Fibroblast of skin of scalp (primary cell): ENCODE results near the gene ZNF107. TPM values are rescaled to one million over a fixed set of nuclear protein-coding genes. Genes with fewer than 3 reads are reported as not detected.

Source experiments
- DNase-seq: peaks from one replicate; pipeline ENCODE4 v3.0.0-alpha.2; 2013
- polyA plus RNA-seq, 2 experiments: library from polyadenylated mRNA; unstranded; fragments of 120-200 nt; gene quantifications; one replicate each; pipeline ENCODE4 v1.2.1, GENCODE V29; 2013; ENCODE audit not compliant: insufficient read length in 2 of 2

The ZNF107 gene
- polyA plus RNA-seq (2013, experiment 1 of 2; ENCODE audit: insufficient read length): 2.1 TPM
- 2.5 TPM for polyA plus RNA-seq (2013, experiment 2 of 2; ENCODE audit: insufficient read length)

DNA sequence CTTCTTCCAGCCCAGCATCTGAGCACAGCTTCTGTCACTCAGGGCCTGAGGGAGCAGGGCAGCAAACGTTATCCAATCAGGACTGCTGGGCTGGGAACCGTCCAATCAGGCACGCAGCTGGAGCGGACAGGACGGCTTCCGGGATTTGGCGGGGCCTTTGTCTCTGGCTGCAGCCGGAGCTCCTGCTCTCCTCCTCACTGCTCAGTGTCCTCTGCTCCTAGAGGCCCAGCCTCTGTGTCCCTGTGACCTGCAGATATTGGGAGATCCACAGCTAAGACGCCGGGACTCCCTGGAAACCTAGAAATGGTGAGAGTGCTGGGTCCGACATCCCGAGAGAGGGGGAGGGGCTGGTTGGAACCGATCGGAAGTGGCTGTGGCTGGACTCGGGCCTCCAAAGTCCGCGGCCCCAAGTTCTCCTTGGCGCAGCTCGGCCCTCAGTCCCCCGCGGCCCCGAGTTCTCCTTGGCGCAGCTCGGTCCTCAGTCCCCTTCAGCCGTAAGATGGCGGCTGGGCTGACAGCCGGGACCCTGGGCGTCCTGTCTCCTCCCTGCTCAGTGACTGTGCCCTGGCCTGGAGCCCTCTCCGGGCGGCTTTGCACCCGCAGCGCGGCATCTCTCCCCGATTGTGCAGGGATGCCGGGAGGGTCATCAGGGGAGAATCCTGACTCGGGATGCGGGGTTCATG lies at the start of gene ZNF107:
ZNF107 (plus strand) TSS at position 154 of the 683 bp plus-strand sequence; CDS start at position 304, 150 bp downstream.
- peak; percentile 94 for DNase-seq

DNA sequence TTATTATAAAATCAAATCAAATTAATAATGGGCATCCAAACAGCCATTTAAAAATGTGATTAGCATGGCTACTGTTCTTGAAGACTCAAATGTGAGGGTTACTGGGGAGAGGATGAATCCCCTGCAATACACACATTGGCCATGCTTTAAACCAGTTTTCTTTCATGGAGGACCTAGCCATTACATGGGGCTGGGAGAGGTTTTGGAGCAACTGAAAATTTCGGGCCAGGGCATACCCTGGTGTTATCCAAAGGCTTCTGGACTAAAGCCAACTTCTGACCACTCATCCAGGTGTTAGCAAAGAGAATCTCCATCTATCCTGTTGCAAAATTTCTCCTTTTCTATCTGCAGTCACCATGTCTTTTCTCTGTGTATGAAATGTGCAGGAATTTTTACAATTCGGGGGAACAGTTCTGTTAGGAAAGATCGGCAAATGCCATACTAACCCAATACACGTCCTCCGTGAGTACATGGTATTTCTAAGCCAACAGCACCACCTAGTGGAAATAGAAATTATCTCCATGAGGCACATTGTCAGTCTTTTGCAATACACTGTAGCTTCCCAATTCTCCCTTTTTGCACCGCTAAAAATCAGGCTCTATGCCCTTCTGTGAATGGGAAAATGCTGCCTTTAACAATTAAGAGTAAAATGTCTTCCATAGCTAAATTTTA lies 47.0 kb upstream of the ZNF107 start:
- peak; percentile 44 for DNase-seq

DNA sequence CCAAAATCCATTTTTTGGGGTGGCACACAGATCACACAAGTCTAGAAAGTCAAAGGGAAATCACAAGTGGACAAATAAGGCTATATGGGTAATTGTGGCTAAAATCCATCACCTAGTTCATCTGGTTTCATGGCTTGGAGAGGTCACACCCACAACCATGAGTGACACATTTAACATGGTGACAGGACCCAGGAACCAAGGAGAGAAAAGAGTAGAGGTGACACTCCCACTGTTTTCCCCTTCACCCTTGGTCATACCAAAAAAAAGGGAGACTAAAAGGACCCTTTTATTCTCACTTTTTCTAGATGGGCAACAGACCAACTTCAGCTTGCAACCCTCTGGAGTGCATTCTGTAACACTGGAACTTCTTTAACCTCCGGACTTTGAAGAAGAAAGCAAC lies 46.2 kb upstream of the ZNF107 start:
- DNase-seq: no peak

DNA sequence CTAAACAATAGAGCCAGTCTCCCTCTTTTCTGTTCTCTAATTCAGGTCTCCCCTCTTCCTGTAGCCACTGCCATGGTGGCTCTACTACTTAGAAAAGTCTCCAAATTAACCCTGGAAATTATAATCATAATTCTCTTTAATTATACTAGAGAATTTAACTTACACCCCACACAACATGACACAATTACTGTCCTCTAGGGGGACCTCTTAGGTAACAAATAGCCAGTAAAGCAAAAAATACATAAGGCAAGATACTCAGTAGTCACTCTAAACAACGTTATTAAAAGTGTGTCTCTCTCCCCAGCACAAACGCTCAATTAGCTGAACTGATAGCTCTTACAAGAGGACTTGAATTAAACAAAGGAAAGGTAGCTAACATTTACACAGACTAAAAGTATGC lies 44.3 kb upstream of the ZNF107 start:
- DNase-seq: no peak

DNA sequence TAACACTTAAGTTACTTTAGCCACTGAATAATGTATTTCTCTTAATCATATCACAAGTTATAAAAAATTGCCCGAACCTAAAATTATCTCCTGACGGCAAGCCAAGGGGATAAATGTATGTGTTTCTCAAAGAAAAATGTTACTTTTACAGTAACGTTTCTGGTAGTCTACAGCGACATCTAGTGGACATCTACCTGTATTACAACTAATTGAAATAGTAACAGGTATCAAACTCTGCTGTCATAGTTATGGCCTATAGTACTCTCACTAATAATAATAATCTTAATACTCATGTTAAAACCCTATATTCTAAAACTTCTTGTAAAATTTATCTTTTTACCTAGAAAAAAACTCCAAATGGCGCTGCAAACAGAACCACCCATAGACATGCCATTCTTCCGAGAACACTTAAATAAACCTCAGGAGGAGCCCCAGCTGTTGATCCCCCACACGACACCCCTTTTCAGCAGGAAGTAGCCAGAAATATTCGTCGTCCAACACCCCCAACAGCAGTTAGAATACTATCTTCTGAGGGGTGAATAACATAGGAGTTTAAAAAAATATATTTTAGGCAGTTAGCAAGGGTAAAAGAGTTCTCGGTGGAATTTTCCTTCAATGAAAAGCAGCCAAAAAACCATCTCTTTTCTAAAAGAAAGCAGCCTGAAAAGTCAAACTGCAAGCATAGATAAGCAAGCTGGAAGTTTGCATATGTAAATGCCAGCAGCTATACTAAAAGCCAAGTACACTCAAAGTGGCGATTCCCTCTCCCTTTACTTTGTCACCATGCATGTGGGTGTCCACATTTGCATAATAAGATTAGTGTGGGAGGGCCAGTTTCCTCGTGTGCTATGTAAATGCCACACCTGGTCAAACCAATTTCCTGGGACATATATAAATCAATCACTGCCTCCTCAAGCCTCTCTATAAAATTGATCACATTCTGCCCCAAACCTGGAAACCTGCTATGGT lies 40.5 kb upstream of the ZNF107 start:
- DNase-seq: no peak

DNA sequence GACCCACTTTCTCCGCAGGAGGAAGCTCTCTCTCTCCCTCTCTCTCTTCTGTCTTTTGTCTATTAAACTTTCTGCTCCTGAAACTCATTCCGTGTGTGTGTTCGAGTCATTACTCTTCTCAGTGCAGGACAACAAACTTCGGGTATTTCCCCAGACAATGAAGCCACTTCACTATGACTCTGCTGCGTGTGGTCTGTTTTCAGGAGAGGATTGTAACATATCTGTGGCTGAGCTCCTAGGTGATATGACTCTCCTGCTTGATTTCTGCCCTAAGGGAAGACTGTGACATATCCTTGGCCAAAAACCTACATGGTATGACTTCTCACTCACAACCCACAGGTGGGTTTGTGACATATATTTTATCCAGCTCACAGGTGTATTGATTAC lies 39.9 kb upstream of the ZNF107 start:
- no peak for DNase-seq

DNA sequence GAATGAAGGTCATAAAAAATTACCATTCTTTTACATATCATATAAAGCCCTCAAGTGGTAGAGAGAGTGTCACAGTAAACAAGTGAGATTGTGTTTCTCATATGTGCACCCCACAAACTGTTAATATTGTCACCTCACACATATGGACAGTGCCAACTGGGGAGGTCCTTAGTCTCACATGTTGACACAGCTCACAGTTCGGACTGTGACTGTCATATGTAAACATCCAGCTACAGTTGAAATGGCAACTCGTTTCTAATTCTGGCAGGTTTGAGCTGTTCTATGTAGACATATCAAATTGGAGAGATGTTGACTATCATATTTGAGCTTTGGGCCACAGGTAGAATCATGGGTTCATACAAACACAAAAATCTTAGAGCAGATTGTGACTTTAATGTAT lies 39.4 kb upstream of the ZNF107 start:
- DNase-seq: no peak

DNA sequence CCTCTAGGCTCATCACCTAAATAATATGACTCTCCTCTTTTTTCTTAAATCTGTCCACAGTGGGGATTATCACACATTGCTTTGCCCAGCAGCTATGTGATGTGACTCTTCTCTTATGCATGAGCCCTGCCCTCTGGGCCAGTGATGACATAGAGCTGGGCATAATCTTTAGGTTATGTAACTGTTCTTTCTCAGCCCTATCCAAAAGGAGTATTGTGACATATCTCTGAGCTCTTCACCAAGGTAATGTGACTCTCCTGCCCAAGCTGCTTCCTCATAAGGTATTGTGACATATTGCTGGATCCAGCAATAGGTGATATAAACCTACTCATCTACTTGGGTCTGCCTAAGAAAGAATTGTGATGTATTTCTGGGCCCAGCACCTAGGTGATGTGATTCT lies 37.7 kb upstream of the ZNF107 start:
- DNase-seq: no peak

DNA sequence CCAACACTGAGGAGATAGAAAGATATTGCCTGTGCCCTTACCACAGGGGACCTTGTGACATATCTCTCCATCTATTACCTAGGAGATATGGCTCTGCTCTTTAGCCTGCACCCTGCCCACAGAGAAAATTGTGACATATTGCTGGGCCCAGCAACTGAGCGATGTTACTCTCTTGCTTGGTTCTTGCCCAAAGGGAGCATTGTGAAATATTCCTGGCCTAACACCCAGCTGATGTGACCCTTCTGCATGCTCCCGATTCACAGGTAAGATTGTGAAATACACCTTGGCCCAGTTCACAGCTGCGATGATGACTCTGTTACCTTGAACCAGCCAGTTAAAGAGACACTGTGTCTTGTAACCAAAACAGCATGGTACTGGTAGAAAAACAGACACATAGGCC lies 37.2 kb upstream of the ZNF107 start:
- no peak for DNase-seq

DNA sequence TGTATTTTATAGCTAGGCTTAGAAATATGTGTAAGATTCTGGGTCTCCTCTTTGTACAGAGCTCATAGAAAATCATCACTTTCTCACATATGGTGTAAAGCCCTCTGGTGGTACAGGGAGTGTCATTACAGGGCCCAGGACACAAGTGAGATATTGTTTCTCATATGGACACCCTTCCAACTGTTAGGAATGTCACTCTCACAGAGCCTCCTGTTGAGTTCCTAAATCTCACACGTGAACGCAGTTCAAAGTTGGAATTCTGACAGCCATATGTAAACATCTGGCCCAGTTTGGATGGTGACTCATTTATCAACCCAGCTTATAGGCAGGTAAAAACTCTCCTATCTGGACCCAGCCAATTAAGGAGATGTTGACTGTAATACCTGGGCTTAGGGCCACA lies 35.4 kb upstream of the ZNF107 start:
- peak; percentile 1 for DNase-seq

DNA sequence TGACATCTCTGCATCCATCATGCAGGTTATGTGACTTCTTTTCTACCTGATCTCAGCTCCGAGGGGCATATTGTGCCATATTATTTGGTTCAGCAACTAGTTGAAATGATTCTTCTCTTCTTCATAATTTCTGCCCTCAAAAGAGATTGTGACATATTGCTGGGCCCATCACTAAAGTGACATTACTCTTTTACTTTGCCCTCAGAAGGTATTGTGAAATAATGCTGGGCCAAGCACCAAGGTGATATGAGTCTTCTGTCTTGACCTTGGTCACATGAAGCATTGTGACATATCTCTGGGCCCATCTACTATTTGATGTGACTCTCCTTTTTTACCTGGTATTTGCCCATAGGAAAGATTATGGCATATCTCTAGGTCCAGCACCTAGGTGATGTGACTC lies 33.9 kb upstream of the ZNF107 start:
- no peak for DNase-seq

DNA sequence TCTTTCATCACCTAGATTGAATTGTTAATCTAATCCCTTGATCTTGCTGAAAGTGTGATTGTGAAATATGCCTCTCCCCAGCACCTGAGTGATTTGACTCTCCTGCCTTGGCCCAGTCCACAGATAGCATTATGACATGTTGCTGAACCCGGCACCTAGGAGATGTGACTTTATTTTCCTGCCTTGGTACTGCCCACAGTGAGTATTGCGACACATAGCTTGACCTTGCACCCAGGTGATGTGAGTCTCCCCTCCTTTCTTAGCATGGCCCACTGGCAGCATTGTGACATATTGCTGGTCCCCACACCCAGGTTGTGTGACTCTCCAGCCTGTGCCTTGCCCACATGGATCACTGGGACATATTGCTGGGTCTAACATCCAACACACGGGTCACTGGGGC lies 32.5 kb upstream of the ZNF107 start:
- DNase-seq: no peak

DNA sequence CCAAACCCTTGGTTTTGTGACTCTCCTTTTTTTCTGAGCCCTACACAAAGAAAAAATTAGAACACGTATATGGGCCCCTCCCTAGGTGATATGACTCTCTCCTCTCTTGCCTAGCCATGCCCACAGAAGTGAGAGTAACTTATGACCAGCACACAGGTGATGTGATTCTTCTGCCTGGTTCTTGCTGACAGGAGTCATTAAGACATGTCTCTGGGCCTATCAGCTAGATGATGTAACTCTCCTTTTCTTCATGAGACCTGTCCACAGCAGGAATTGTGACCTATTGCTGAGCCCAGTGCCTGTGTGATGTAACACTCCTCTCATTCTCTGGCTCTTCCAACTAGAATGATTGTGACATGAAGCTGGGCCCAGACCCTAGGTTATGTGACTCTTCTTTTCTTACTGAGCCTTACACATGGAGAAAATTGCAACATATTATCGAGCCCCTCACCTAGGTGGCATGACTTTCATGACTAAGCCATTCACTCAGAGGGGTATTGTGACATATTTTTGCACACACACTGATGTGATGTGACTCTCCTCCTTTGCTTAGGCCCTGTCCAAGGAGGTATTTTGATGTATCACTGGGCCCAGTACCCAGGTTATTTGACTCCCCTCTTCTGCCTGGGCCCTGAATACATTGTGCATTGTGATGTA lies 31.4 kb upstream of the ZNF107 start:
- DNase-seq: no peak

DNA sequence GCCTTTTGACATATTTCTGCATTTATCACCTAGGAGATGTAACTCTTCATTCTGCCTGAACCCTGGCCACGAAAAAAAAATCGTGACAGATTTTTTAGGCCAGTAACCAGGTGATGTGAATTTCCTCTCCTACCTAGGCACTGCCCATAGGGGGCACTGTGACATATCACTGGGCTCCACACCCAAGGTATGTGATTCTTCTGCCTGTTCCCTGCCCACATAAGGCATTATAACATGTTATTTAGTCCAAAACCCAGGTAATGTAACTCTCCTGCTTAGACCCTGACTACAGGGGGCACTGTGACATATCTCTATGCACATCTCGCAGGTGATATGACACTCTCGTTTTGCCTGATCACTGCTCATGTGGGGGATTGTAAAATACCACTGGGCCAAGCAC lies 29.5 kb upstream of the ZNF107 start:
- no peak for DNase-seq

DNA sequence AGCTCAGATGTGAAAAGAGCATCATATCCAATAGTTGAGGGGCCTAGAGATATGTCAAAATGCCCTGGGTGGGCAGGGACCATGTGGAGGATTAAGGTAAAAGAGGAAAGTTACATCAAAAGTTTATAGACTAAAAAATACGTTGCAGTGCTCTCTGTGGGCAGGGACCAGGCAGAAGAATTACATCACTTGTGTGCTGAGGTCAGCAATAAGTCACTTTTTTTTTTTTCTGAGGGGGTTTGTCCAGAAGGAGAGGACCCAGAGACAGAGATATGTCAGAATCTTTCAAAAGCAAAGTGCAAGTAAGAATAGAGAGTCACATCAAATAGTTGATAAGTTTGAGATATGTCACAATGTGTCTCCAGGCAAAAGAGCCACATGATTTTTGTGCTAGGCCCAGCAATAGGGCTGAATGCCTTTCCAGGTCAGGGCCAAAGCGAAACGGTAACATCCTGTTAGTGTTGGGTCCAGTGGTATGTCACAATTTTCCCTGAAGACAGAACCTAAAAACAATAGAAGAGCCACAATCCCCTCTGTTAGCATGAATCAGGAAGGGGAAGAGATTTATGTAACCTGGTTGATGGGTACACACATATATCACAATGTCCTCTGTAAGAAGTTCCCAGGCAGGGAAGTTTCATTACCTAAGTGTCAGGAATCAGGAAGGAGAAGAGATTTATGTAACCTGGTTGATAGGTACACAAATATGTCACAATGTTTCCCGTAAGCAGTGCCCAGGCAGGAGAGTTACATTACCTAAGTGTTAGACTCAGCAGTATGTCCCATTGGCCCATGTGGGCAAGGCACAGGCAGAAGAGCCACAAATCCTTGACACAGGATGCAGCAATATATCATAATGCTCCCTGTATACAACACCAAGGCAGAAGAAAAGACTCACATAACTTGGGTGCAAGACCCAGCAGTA lies 28.1 kb upstream of the ZNF107 start:
- DNase-seq: no peak

DNA sequence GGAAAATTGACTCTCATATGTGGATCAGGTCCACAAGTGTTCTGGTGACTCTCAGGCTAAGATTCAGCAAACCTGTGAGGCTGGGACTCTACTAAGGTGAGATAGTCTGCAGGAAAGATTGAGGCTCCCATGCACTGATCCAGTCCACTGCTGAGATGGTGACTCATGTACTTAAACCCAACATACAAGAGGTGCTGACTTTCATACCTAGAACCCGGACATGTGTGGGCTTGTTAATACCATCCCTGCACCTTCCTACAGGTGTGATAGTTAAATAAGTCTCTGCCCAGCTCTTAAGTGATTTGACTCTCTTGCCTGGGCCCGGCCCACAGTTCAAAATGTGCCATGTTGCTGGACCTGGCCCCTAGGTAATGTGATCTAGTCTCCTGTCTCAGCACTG lies 27.1 kb upstream of the ZNF107 start:
- DNase-seq: no peak

DNA sequence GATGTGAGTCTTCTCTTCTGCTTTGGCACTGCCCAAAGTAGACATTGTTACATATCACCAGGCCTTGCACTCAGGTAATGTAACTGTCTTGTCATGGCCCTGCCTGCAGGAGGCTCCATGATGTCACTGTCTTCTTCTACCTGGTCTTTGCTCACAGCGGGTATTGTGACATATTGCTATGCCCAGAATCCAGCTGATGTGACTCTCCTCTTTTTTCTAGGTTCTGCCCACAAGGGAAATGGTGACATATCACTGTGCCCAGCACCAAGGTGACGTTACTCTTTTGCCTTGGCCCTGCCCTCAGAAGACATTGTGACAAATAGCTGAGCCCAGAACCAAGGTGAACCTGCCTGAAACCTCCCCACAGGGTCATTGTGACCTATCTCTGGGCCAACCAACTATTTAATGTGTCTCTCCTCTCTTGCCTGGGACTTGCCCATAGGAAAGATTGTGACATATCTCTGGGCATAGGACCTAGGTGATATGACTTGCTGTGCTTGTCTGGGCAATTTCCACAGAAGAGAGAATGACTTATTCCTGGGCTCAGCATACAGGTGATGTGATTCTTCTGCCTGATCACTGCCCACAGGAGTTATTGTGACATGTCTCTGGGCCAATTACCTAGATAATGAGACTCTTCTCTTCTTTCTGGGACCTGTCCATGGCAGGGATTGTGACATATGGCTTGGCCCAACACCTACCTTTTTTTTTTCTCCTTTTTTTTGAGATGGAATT lies 26.5 kb upstream of the ZNF107 start:
- no peak for DNase-seq

DNA sequence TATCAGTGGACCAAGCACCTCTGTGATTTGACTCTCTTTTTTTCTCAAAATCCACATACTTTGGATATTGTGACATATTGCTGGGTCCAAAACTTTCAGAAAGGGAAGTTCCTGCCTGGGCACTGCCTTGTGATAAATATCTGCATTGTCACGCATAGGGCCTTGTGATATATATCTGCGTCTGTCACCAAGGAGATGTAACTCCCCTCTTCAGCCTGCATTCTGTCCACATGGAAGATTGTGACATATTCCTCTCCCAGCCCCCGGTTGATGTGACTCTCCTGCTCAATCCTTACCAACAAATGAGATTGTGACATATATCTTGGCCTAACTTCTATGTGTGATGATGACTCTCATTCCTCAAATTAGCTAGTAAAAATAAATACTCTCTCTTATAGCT lies 25.4 kb upstream of the ZNF107 start:
- no peak for DNase-seq

DNA sequence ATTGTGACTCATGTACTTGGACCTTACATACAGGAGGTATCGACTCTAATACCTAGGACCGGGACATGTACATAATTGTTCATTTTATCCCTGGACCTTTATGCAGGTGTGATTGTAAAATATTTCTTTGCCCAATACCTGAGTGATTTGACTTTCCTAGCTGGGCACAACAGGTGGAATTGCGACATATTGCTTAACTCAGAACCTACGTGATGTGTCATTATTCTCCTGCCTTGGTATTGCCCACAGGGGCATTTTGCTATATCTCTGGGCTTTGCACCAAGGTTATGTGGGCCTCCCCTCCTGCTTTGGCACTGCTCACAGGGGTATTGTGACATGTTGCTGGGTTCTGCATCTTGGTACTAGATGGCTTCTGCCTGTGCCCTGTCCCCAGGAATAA lies 23.9 kb upstream of the ZNF107 start:
- no peak for DNase-seq

DNA sequence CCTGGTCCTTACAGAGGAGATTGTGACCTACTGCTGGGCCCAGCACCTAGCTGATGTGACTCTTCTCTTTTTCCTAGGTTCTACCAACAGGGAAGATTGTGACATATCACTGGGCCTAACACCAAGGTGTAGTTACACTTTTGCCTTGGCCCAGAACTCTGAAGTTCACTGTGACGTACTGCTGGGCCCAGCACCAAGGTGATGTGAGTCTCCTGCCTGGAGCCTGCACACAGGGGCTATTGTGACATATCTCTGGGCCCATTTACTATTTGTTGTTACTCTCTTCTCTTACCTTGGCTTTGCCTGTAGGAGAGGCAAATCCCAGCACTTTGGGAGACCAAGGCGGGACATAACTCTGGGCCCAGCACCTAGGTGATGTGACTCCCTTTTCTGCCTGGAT lies 23.1 kb upstream of the ZNF107 start:
- DNase-seq: no peak

DNA sequence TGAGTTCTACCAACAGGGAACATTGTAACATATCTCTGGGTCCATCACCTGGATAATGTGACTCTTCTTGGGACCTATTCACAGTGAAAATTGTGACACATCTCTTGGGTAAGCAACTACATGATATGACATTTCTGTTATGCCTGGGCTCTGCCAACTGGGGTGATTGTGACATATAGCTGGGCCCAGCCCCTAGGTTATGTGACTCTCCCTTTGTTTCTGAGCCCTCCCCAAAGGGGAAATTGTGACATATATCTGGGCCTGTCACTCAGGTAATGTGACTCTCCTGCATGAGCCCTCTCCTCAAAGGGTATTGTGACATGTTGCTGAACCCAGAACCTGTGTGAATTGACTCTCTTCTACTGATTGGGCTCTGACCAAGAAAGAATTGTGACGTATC lies 22.4 kb upstream of the ZNF107 start:
- no peak for DNase-seq
